ENCODE measurements around the gene PLAU.

DNA sequence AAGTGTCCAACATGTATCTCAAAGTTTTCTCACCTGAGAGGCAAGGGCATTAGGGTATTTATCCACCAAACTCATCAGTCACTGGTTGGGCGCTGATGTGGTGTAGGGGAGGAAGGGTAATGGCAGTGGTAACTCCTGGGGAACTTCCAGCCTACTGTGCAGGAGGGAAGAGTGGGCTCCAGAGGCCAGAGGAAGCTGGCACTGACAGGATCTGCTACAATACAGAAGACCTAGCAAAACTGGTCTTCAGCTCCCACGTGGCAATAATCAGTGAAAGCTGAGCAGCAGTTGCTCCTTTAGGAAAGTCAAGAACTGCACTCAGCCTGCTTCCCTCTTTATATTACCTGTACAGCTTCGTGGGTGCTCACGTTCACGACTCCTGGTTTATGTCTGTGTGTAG lies 19.4 kb upstream of the PLAU start:
- TF ChIP-seq POLR2A (IDR thresholded peaks at IDR 0.05; ENCODE audit: low read depth, low read length) (no peak), CTCF (IDR thresholded peaks at IDR 0.05; ENCODE audit: extremely low read depth in 1 of 2, insufficient read depth in 1 of 2, low read depth in 1 of 2, low read length in 2 of 2) (no peak), EZH2 (IDR thresholded peaks at IDR 0.05; ENCODE audit: borderline replicate concordance, low read depth, low read length, severe bottlenecking) (no peak), POLR2AphosphoS5 (IDR thresholded peaks at IDR 0.05; ENCODE audit: insufficient read depth, low read depth, low read length) (no peak), MAX (IDR thresholded peaks at IDR 0.05; ENCODE audit: insufficient read depth, insufficient read length) (no peak)
